BLaER1 treated with 17β-estradiol and CSF1 and Interleukin-3, amounts not matched to agents 10 nM and 100 nM (cell line): ENCODE results near the gene SPAG17.

Experiments
- H3K27ac ChIP-seq, 11 experiments: shearing (Covaris generic); formaldehyde crosslinking; 2 replicates each; pipeline ENCODE4 v1.8.1; 2022
- H3K27me3 ChIP-seq, 11 experiments: shearing (Covaris generic); formaldehyde crosslinking; 2 replicates each; pipeline ENCODE4 v1.8.1; 2022
- H3K36me3 ChIP-seq, 11 experiments: shearing (Covaris generic); formaldehyde crosslinking; 2 replicates each; pipeline ENCODE4 v1.8.1; 2022
- H3K4me1 ChIP-seq, 10 experiments: shearing (Covaris generic); formaldehyde crosslinking; 2 replicates each; pipeline ENCODE4 v1.8.1; 2022
- H3K4me2 ChIP-seq, 11 experiments: shearing (Covaris generic); formaldehyde crosslinking; 2 replicates each; pipeline ENCODE4 v1.8.1; 2022
- H3K4me3 ChIP-seq, 10 experiments: shearing (Covaris generic); formaldehyde crosslinking; 2 replicates each; pipeline ENCODE4 v1.8.1; 2022
- H3K9ac ChIP-seq, 11 experiments: shearing (Covaris generic); formaldehyde crosslinking; 2 replicates each; pipeline ENCODE4 v1.8.1; 2022
- H3K9me3 ChIP-seq, 11 experiments: shearing (Covaris generic); formaldehyde crosslinking; replicated peaks in 1 of 11; 2 replicates each; pipeline ENCODE4 v1.8.1; 2022
- H4K20me1 ChIP-seq, 11 experiments: shearing (Covaris generic); formaldehyde crosslinking; 2 replicates each; pipeline ENCODE4 v1.8.1; 2022
- Cebpa-rat ChIP-seq, 11 experiments: shearing (Covaris generic); IDR thresholded peaks; 2 replicates each; pipeline ENCODE4 v1.8.1; 2022

SPAG17 gene

DNA sequence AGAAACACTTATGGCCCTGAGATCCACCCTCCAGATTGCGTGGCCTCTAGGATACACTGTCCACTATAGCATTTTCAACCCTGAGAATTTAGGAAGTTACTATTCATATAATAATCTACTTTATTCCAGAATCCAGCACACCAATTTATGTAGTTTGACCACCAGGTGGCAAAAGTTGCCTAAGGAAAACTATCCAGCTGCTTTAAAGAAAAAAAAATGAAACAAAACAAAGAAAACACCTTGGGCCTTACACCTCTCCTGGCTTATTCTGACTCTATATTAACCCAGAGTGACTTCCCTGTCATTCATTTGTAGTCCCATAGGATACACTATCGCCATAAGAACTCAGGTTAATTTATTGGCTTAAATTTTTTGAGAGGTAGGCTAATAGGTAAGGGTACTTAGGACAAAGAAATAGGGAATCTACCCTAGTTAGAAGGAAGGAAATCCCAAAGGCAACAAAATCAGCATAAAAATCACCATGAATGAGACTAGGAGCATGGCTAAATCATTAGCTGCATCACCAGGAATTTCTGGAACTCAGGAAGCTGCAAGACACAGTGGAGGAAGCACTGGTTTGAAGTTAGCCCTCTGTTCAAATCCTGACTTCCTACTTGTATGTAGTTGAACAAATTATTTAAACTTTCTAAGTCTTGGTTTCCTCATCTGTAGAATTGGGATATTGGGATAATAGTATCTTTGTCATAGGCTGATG is 107.5 kb downstream of the SPAG17 start:
- Histone ChIP-seq H3K4me2 (no peak overlapping the region), H3K27ac (no peak overlapping the region)

GRCh38 chr1:118075116-118075515 is 109.9 kb downstream of the SPAG17 start:
- no peak overlapping the region for H3K27ac ChIP-seq
- no peaks in the 10 kb centered on the region for H3K36me3 ChIP-seq
- no peak overlapping the region for H3K4me3 ChIP-seq
- no peaks in the 10 kb centered on the region for H3K9me3 ChIP-seq
- no peaks in the 10 kb centered on the region for H3K27me3 ChIP-seq
- TF ChIP-seq Cebpa-rat (IDR thresholded peaks at IDR 0.05): no peak
- no peaks in the 10 kb centered on the region for H4K20me1 ChIP-seq
- H3K4me2 ChIP-seq: no peak overlapping the region
- no peaks in the 10 kb centered on the region for H3K4me1 ChIP-seq
- H3K9ac ChIP-seq: no peak overlapping the region

More for the DNA sequence above, 107.5 kb downstream of the SPAG17 start:
- H3K4me3 ChIP-seq: no peak overlapping the region
- H3K36me3 ChIP-seq: no peaks in the 10 kb centered on the region
- no peaks in the 10 kb centered on the region for H3K4me1 ChIP-seq
- H3K9me3 ChIP-seq: no peaks in the 10 kb centered on the region
- H4K20me1 ChIP-seq: no peaks in the 10 kb centered on the region
- no peaks in the 10 kb centered on the region for H3K27me3 ChIP-seq
- no peak for TF ChIP-seq Cebpa-rat (IDR thresholded peaks at IDR 0.05)
- H3K9ac ChIP-seq: no peak overlapping the region

- Histone ChIP-seq H3K27ac (no peak overlapping the region), H4K20me1 (no peaks in the 10 kb centered on the region), H3K36me3 (no peaks in the 10 kb centered on the region), H3K9ac (no peak overlapping the region), H3K4me2 (no peak overlapping the region), H3K9me3 (no peaks in the 10 kb centered on the region), H3K27me3 (no peaks in the 10 kb centered on the region), H3K4me3 (no peak overlapping the region), H3K4me1 (no peaks in the 10 kb centered on the region)
- no peak for TF ChIP-seq Cebpa-rat (IDR thresholded peaks at IDR 0.05)
Observed at GRCh38 chr1:118073648-118074435, 111.2 kb downstream of the SPAG17 start.

- Histone ChIP-seq H3K4me2 (no peak overlapping the region), H4K20me1 (peaks cover 0 to 5% (median 0%) of the 10 kb centered on the region in 11 experiments; a peak in 1 of 22 replicates), H3K36me3 (no peaks in the 10 kb centered on the region), H3K9me3 (no peaks in the 10 kb centered on the region), H3K4me3 (no peak overlapping the region), H3K4me1 (no peaks in the 10 kb centered on the region), H3K9ac (no peak overlapping the region), H3K27me3 (peaks cover 0 to 67% (median 0%) of the 10 kb centered on the region in 11 experiments; a peak in 6 of 22 replicates), H3K27ac (no peak overlapping the region)
- TF ChIP-seq Cebpa-rat (IDR thresholded peaks at IDR 0.05): no peak
Observed at GRCh38 chr1:118049981-118050380, 135.0 kb downstream of the SPAG17 start.

- Histone ChIP-seq H3K9me3 (no peaks in the 10 kb centered on the region), H3K36me3 (no peaks in the 10 kb centered on the region), H3K9ac (no peak overlapping the region), H3K4me1 (no peaks in the 10 kb centered on the region), H3K4me3 (no peak overlapping the region), H3K4me2 (no peak overlapping the region), H3K27ac (no peak overlapping the region), H4K20me1 (peaks cover 0 to 5% (median 0%) of the 10 kb centered on the region in 11 experiments; a peak in 1 of 22 replicates), H3K27me3 (peaks cover 0 to 76% (median 0%) of the 10 kb centered on the region in 11 experiments; a peak in 6 of 22 replicates)
- no peak for TF ChIP-seq Cebpa-rat (IDR thresholded peaks at IDR 0.05)
Observed at GRCh38 chr1:118047650-118048224, 137.3 kb downstream of the SPAG17 start.

GRCh38 chr1:118047006-118047649 is 137.9 kb downstream of the SPAG17 start:
- Histone ChIP-seq H3K36me3 (no peaks in the 10 kb centered on the region), H3K9me3 (no peaks in the 10 kb centered on the region), H3K4me2 (no peak overlapping the region), H4K20me1 (peaks cover 0 to 5% (median 0%) of the 10 kb centered on the region in 11 experiments; a peak in 1 of 22 replicates), H3K27me3 (peaks cover 0 to 83% (median 0%) of the 10 kb centered on the region in 11 experiments; a peak in 7 of 22 replicates), H3K4me1 (no peaks in the 10 kb centered on the region), H3K9ac (no peak overlapping the region), H3K4me3 (no peak overlapping the region), H3K27ac (no peak overlapping the region)
- TF ChIP-seq Cebpa-rat (IDR thresholded peaks at IDR 0.05): no peak

- Histone ChIP-seq H3K27me3 (peaks cover 0 to 85% (median 0%) of the 10 kb centered on the region in 11 experiments; a peak in 7 of 22 replicates), H3K36me3 (no peaks in the 10 kb centered on the region), H3K4me1 (peaks cover 0 to 13% (median 4%) of the 10 kb centered on the region in 10 experiments; a peak in 9 of 20 replicates), H3K4me3 (no peak overlapping the region), H3K4me2 (no peak overlapping the region), H3K27ac (no peak overlapping the region), H3K9me3 (no peaks in the 10 kb centered on the region), H4K20me1 (peaks cover 0 to 9% (median 0%) of the 10 kb centered on the region in 11 experiments; a peak in 3 of 22 replicates), H3K9ac (no peak overlapping the region)
- TF ChIP-seq Cebpa-rat (IDR thresholded peaks at IDR 0.05): no peak
Observed at GRCh38 chr1:118043624-118044023, 141.4 kb downstream of the SPAG17 start.

DNA sequence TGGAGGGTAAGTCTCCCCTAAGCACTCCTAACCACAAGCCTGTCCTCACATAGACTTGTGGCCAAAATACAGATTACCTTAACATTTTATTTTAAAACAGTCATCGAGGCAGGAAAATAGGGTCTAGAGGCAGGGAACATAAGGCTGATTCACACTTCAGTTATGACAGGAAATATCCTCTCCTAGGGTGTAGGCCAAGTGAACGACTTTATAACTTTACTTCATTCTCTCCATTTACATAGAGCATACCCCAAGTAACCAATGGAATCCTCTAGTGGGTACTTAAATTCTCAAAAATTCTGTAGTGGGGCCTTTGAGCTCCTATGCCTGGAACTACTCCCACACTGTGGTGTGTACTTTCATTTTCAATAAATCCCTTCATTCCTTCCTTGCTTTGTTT is 142.5 kb downstream of the SPAG17 start:
- H3K4me1 ChIP-seq: peaks cover 0 to 21% (median 5%) of the 10 kb centered on the region in 10 experiments; a peak in 9 of 20 replicates
- H3K9me3 ChIP-seq: no peaks in the 10 kb centered on the region
- H3K4me2 ChIP-seq: no peak overlapping the region
- H3K4me3 ChIP-seq: no peak overlapping the region
- no peak for TF ChIP-seq Cebpa-rat (IDR thresholded peaks at IDR 0.05)
- H3K27me3 ChIP-seq: peaks cover 0 to 86% (median 0%) of the 10 kb centered on the region in 11 experiments; a peak in 7 of 22 replicates
- no peak overlapping the region for H3K27ac ChIP-seq
- no peak overlapping the region for H3K9ac ChIP-seq
- peaks cover 0 to 12% (median 0%) of the 10 kb centered on the region in 11 experiments; a peak in 3 of 22 replicates for H4K20me1 ChIP-seq
- no peaks in the 10 kb centered on the region for H3K36me3 ChIP-seq
